GM12878 (cell line): Measurements from ENCODE around the gene ACKR1. TPM values are rescaled to one million over a fixed set of nuclear protein-coding genes. Genes with fewer than 3 reads are reported as not detected.

ENCODE experiments used
- ATAC-seq: fragments of 200-7000 bp; cut with Tn5 transposase; 3 replicates; pipeline ENCODE4 v1.9.1; 2020; ENCODE audit warnings: mild to moderate bottlenecking, moderate library complexity
- BruUV-seq: library from RNA; stranded (reverse); fragments of 400-500 nt; replicated peaks from 2 replicates; lab custom pipeline; 2021; lab: Mats Ljungman, UMichigan
- CTCF ChIA-PET: fragments of 300-600 bp; sonication (Branson Sonifier 250); formaldehyde crosslinking; extraction: SDS; loops from one replicate; lab custom pipeline; 2021; ENCODE audit warnings: inconsistent platforms; lab: Yijun Ruan, JAX
- POLR2A ChIA-PET: fragments of 350-600 bp; formaldehyde crosslinking; extraction: SDS; loops from one replicate; lab custom pipeline; 2021; ENCODE audit warnings: inconsistent platforms; lab: Charles Lee
- RAD21 ChIA-PET: fragments of 300-600 bp; sonication (Branson Sonifier 250); formaldehyde crosslinking; loops from one replicate; lab custom pipeline; 2023; ENCODE audit warnings: antibody characterized with exemption; ENCODE audit not compliant: unreplicated experiment; lab: Charles Lee
- SMC1A ChIA-PET: fragments of 300-600 bp; sonication (Branson Sonifier 250); formaldehyde crosslinking; loops from one replicate; lab custom pipeline; 2023; ENCODE audit not compliant: unreplicated experiment, uncharacterized antibody; lab: Charles Lee
- DNase-seq: peaks from one replicate; pipeline ENCODE4 v3.0.0-alpha.2; 2011; ENCODE audit warnings: low read depth, low spot score
- FAIRE-seq: peaks from 3 replicates; lab custom pipeline; 2011; peaks lifted over from hg19 to GRCh38; lab: Jason Lieb, UNC
- H2AFZ ChIP-seq: 2 replicates; pipeline ENCODE4 v1.6.0; 2011; ENCODE audit warnings: low read depth, low read length, control low read depth; ENCODE audit not compliant: control insufficient read depth
- H3K27ac ChIP-seq: 2 replicates; pipeline ENCODE4 v1.5.1; 2011; ENCODE audit warnings: control low read depth; ENCODE audit not compliant: control insufficient read depth, insufficient read depth
- H3K27me3 ChIP-seq, 2 experiments: replicated peaks in 1 of 2; 2 replicates each; pipeline versions ENCODE4 v1.6.0 to v1.6.1; 2011; ENCODE audit warnings: low read length in 1 of 2; ENCODE audit not compliant: control insufficient read depth in 2 of 2, insufficient read depth in 2 of 2
- H3K36me3 ChIP-seq, 2 experiments: 2 replicates each; pipeline ENCODE4 v1.5.1; 2011; ENCODE audit warnings: low read length in 1 of 2; ENCODE audit not compliant: control insufficient read depth in 2 of 2, insufficient read depth in 2 of 2
- H3K4me1 ChIP-seq: 2 replicates; pipeline ENCODE4 v1.6.1; 2011; ENCODE audit warnings: mild to moderate bottlenecking, low read length, moderate library complexity, mixed read lengths; ENCODE audit not compliant: control insufficient read depth, insufficient read depth
- H3K4me2 ChIP-seq: 2 replicates; pipeline ENCODE4 v1.6.0; 2011; ENCODE audit warnings: control low read depth; ENCODE audit not compliant: control insufficient read depth, insufficient read depth
- H3K4me3 ChIP-seq: fragments of 200-600 bp; sonication (generic); 2 replicates; pipeline ENCODE4 v1.5.1; 2016
- H3K79me2 ChIP-seq: 2 replicates; pipeline ENCODE4 v1.6.0; 2011; ENCODE audit warnings: low read length; ENCODE audit not compliant: control insufficient read depth, insufficient read depth
- H3K9ac ChIP-seq: 2 replicates; pipeline ENCODE4 v1.8.0; 2011; ENCODE audit warnings: low read length, control low read depth, mixed read lengths; ENCODE audit not compliant: control insufficient read depth, insufficient read depth
- H3K9me3 ChIP-seq: replicated peaks from 3 replicates; pipeline ENCODE4 v1.5.1; 2011; ENCODE audit warnings: mild to moderate bottlenecking, low read length; ENCODE audit not compliant: control insufficient read depth, insufficient read depth
- H4K20me1 ChIP-seq: 2 replicates; pipeline ENCODE4 v1.6.0; 2011; ENCODE audit not compliant: control insufficient read depth, insufficient read depth
- IKZF2 ChIP-seq, 2 experiments: fragments of 450-650 bp; IDR thresholded peaks; 2 replicates each; pipeline ENCODE4 v1.6.1; 2017; ENCODE audit warnings: mild to moderate bottlenecking in 2 of 2, moderate library complexity in 2 of 2
- KLF5 ChIP-seq: fragments of 450-650 bp; IDR thresholded peaks from 2 replicates; pipeline ENCODE4 v1.6.1; 2014; ENCODE audit warnings: mild to moderate bottlenecking; ENCODE audit not compliant: partially characterized antibody
- MXI1 ChIP-seq: fragments of 150-350 bp; IDR thresholded peaks from 2 replicates; pipeline ENCODE4 v1.6.1; 2011; ENCODE audit warnings: low read depth, mild to moderate bottlenecking, inconsistent platforms, low read length, improper control_type of control experiment
- MYB ChIP-seq: fragments of 150-350 bp; IDR thresholded peaks from 2 replicates; pipeline ENCODE4 v1.6.1; 2014; ENCODE audit warnings: mild to moderate bottlenecking, low read depth, low read length, borderline replicate concordance
- PAX8 ChIP-seq: fragments of 450-650 bp; IDR thresholded peaks from 2 replicates; pipeline ENCODE4 v1.6.1; 2017; ENCODE audit warnings: mild to moderate bottlenecking, moderate library complexity
- POLR2AphosphoS5 ChIP-seq: IDR thresholded peaks from 2 replicates; pipeline ENCODE4 v1.6.1; 2011; ENCODE audit warnings: mild to moderate bottlenecking, low read length, inconsistent platforms
- POU2F2 ChIP-seq: IDR thresholded peaks from 3 replicates; pipeline ENCODE4 v1.6.1; 2011; ENCODE audit warnings: low read depth, mild to moderate bottlenecking, low read length, borderline replicate concordance
- PRDM15 ChIP-seq: fragments of 450-650 bp; formaldehyde crosslinking; IDR thresholded peaks from 2 replicates; pipeline ENCODE4 v1.4.0; 2020; ENCODE audit warnings: mild to moderate bottlenecking, moderate library complexity
- SMAD1 ChIP-seq: fragments of 450-650 bp; IDR thresholded peaks from 2 replicates; pipeline ENCODE4 v1.6.1; 2018; ENCODE audit warnings: mild to moderate bottlenecking, low read depth; ENCODE audit not compliant: partially characterized antibody
- WGBS: methylation state at CpG from one replicate; pipeline ENCODE4 v1.1.6; 2016; ENCODE audit warnings: low lambda C conversion rate; ENCODE audit not compliant: insufficient replicate concordance, insufficient coverage; ENCODE audit errors: missing lambda C conversion rate; 5-methylcytosine and 5-hydroxymethylcytosine counted together
- in situ Hi-C: fragments of 300-500 bp; cut with MboI; formaldehyde crosslinking; loops from 9 replicates; pipeline ENCODE4 v1.14.3; 2018; ENCODE audit warnings: mixed read lengths
- intact Hi-C: fragments of 100-400 bp; cut with micrococcal nuclease; formaldehyde crosslinking; loops from one replicate; pipeline ENCODE4 v1.14.2; 2022; ENCODE audit not compliant: unreplicated experiment
- polyA plus RNA-seq, 11 experiments: library from polyadenylated mRNA; depleted of rRNA in 4 of 11; unstranded in 6 of 11; stranded (reverse) in 5 of 11; fragments of >200 nt; fragmentation: Nextera tagmentation in 4 of 11; fragmentation: Illumina TruSeq in 1 of 11; extraction: Ambion mirVana in 4 of 11; extraction: Trizol in 1 of 11; gene quantifications; 1 replicate in 1 of 11; 2 replicates in 10 of 11; pipeline versions ENCODE4 v1.2.1 to v1.2.3, GENCODE V29; 2011 to 2016; ENCODE audit warnings: inconsistent platforms in 2 of 11, missing spikeins in 2 of 11, low read depth in 1 of 11
- total RNA-seq, 4 experiments: library from RNA; depleted of rRNA in 3 of 4; stranded (reverse); fragments of >200 nt in 3 of 4; fragmentation: Illumina TruSeq in 1 of 4; extraction: Trizol in 1 of 4; gene quantifications; 2 replicates each; pipeline versions ENCODE4 v1.2.1 to v1.2.3, GENCODE V29; 2013 to 2021
- TF ChIP-seq, protein P1 (sequence below): fragments of 450-650 bp; IDR thresholded peaks from 2 replicates; pipeline ENCODE4 v1.6.1; 2016; ENCODE audit warnings: mild to moderate bottlenecking, moderate library complexity, borderline replicate concordance
- TF ChIP-seq, protein P2 (sequence below): fragments of 450-650 bp; IDR thresholded peaks from 2 replicates; pipeline ENCODE4 v1.6.1; 2017; ENCODE audit warnings: mild to moderate bottlenecking

Gene ACKR1
- total and polyA plus RNA-seq, 10 of the 15 experiments (the other 5 are each of a cell fraction or from before 2014, with no cell fraction given), result 0.06 to 1.8 (median 0.38) TPM; not detected in 1

GRCh38 chr1:159201642-159202041, 3.0 kb upstream of the ACKR1 start (continued):
- TF ChIP-seq SMAD1, result no peak
- TF ChIP-seq, all 136 proteins: peak for 0

GRCh38 chr1:159203610-159204009, 1.1 kb upstream of the ACKR1 start:
- ChIA-PET SMC1A (interaction anchor here (1.3 kb wide), 1 partner anchor 71 kb away, joined by 5 read pairs; no protein-coding TSS in a partner anchor), RAD21 (no interaction called here), POLR2A (no interaction called here), CTCF (interaction anchor here (0.8 to 5.6 kb wide), 5 partner anchors 8 to 687 kb away, joined by 3 to 39 read pairs (median 3); no protein-coding TSS in a partner anchor)
- no TSS peak for BruUV-seq
- Histone ChIP-seq H4K20me1 (no peaks in the 10 kb centered on the region), H3K79me2 (no peaks in the 10 kb centered on the region), H3K36me3 (no peaks in the 10 kb centered on the region), H3K4me2 (no peak overlapping the region), H3K9me3 (no peaks in the 10 kb centered on the region), H3K27ac (no peak overlapping the region; the same call in 1 of the 2 replicates), H3K27me3 (peaks cover 0 to 2% of the 10 kb centered on the region in 2 experiments; a peak in 2 of 4 replicates), H3K4me1 (0 out of 2 replicates have a peak, but pooled peaks cover 12% of the 10 kb centered on the region), H2AFZ (no peak overlapping the region), H3K9ac (no peak overlapping the region), H3K4me3 (no peak overlapping the region)
- WGBS, result 38% methylated on average over 6 of the region's 6 CpGs
- in situ Hi-C loops, result no loop called here
- FAIRE-seq (no peak), ATAC-seq (no peak), DNase-seq (no peak)
- intact Hi-C loops, result no loop called here
- TF ChIP-seq MXI1 (no peak), POLR2AphosphoS5 (no peak), PRDM15 (no peak), IKZF2 (IDR thresholded peaks at IDR 0.05) (no peak), KLF5 (no peak), POU2F2 (no peak), PAX8 (no peak), MYB (no peak)
- TF ChIP-seq, protein P1, sequence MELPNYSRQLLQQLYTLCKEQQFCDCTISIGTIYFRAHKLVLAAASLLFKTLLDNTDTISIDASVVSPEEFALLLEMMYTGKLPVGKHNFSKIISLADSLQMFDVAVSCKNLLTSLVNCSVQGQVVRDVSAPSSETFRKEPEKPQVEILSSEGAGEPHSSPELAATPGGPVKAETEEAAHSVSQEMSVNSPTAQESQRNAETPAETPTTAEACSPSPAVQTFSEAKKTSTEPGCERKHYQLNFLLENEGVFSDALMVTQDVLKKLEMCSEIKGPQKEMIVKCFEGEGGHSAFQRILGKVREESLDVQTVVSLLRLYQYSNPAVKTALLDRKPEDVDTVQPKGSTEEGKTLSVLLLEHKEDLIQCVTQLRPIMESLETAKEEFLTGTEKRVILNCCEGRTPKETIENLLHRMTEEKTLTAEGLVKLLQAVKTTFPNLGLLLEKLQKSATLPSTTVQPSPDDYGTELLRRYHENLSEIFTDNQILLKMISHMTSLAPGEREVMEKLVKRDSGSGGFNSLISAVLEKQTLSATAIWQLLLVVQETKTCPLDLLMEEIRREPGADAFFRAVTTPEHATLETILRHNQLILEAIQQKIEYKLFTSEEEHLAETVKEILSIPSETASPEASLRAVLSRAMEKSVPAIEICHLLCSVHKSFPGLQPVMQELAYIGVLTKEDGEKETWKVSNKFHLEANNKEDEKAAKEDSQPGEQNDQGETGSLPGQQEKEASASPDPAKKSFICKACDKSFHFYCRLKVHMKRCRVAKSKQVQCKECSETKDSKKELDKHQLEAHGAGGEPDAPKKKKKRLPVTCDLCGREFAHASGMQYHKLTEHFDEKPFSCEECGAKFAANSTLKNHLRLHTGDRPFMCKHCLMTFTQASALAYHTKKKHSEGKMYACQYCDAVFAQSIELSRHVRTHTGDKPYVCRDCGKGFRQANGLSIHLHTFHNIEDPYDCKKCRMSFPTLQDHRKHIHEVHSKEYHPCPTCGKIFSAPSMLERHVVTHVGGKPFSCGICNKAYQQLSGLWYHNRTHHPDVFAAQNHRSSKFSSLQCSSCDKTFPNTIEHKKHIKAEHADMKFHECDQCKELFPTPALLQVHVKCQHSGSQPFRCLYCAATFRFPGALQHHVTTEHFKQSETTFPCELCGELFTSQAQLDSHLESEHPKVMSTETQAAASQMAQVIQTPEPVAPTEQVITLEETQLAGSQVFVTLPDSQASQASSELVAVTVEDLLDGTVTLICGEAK, result no peak
- TF ChIP-seq, protein P2, sequence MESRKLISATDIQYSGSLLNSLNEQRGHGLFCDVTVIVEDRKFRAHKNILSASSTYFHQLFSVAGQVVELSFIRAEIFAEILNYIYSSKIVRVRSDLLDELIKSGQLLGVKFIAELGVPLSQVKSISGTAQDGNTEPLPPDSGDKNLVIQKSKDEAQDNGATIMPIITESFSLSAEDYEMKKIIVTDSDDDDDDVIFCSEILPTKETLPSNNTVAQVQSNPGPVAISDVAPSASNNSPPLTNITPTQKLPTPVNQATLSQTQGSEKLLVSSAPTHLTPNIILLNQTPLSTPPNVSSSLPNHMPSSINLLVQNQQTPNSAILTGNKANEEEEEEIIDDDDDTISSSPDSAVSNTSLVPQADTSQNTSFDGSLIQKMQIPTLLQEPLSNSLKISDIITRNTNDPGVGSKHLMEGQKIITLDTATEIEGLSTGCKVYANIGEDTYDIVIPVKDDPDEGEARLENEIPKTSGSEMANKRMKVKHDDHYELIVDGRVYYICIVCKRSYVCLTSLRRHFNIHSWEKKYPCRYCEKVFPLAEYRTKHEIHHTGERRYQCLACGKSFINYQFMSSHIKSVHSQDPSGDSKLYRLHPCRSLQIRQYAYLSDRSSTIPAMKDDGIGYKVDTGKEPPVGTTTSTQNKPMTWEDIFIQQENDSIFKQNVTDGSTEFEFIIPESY, result no peak
